Pancreas (tissue), 10 donors: ENCODE measurements around the gene HEPHL1. TPM values are rescaled to one million over a fixed set of nuclear protein-coding genes. Genes with fewer than 3 reads are reported as not detected.

Source experiments
- ATAC-seq, 4 donors: fragments of 200-7000 bp; cut with Tn5 transposase; one replicate each; pipeline versions ENCODE4 v1.8.0 to v1.9.1; 2020; ENCODE audit warnings: mild to moderate bottlenecking in 4 of 4, moderate library complexity in 4 of 4
- DNase-seq, 6 donors: peaks; one replicate each; pipeline ENCODE4 v3.0.0-alpha.2; 2020
- FAIRE-seq: peaks from 2 replicates; lab custom pipeline; 2012; peaks lifted over from hg19 to GRCh38; lab: Jason Lieb, UNC
- H3K27ac ChIP-seq, 4 donors: fragments of 200-600 bp; sonication (generic); 1 replicate in 3 of 4; 2 replicates in 1 of 4; pipeline versions ENCODE4 v1.5.0 to v1.8.0; 2020
- H3K27me3 ChIP-seq, 4 donors: fragments of 200-600 bp; one replicate each; pipeline ENCODE4 v1.8.0; 2021
- H3K36me3 ChIP-seq, 3 donors: fragments of 200-600 bp; sonication (generic) in 1 of 3; one replicate each; pipeline versions ENCODE4 v1.5.0 to v1.8.0; 2020 to 2021
- H3K4me1 ChIP-seq, 3 donors: fragments of 200-600 bp; one replicate each; pipeline ENCODE4 v1.8.0; 2021
- H3K4me3 ChIP-seq, 4 donors: fragments of 200-600 bp; sonication (generic) in 2 of 4; one replicate each; pipeline versions ENCODE4 v1.5.0 to v1.8.0; 2020 to 2021
- H3K9me3 ChIP-seq, 4 donors: fragments of 200-600 bp; one replicate each; pipeline ENCODE4 v1.8.0; 2021
- WGBS, 2 donors: extraction: QIAGEN DNeasy Blood & Tissue Kit; methylation state at CpG; one replicate each; pipeline ENCODE4 v1.1.7; 2013; 5-methylcytosine and 5-hydroxymethylcytosine counted together
- intact Hi-C, 3 donors: fragments of 100-400 bp; cut with DNase I; formaldehyde crosslinking; loops; one replicate each; pipeline versions ENCODE4 v1.11.1 to v1.14.2; 2022
- polyA plus RNA-seq, 2 donors: library from polyadenylated mRNA; stranded (reverse); fragments of 200-250 nt; gene quantifications; one replicate each; pipeline ENCODE4 v1.2.3, GENCODE V29; 2013
- total RNA-seq, 6 donors: library from RNA; stranded (reverse); fragmentation: NEBNext Ultra II Directional in 4 of 6; extraction: Animal tissue kit (Norgen Biotek cat#: 25700) in 4 of 6; gene quantifications; one replicate each; pipeline versions ENCODE4 v1.2.1 to v1.2.4, GENCODE V29; 2021 to 2023
- TF ChIP-seq, protein P1 (sequence below), 4 donors: fragments of 200-600 bp; sonication (generic) in 3 of 4; IDR thresholded peaks; one replicate each; pipeline versions ENCODE4 v1.5.0 to v1.8.0; 2021; ENCODE audit warnings: antibody characterized with exemption in 4 of 4
- donor health status: healthy with polysubstance abuse.
- donor health status: DM: no; HTN: no; CAD: no; lungs with moderate emphysema.
- donor health status: DM: no; HTN: no; CAD: no.
- donor health status: control.
- donor health status: control.
- donor health status: Bipolar disorder and iron deficiency.
- donor health status: DM: yes; HTN: yes; CAD: no.
- donor health status: DM: no; HTN: no; CAD: no.
- donor health status: DM: no; HTN: no; CAD: no.
- donor health status: DM: yes; HTN: yes; CAD: no.

Gene HEPHL1
- total and polyA plus RNA-seq, 8 donors, result not detected

DNA sequence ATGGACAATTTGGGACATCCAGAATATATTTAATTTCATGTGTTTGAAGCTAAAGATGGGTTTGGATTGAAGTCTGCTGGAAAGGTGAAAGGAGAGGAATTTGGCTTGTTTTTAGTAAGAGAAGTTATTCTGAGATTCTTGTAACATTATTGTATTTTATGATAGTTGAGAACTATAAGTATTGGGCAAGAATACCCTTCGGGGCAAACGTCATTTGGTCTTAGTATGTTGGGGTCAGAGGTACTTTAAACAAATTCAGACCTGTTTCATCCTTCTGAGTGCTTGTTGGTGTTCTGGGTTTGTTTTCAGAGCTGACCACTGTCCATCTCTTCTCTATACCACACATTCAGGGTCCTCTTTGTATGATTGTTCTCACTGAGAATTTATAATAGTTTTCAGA lies 127.0 kb downstream of the HEPHL1 start:
- no peaks in the 10 kb centered on the region for H3K36me3 ChIP-seq
- TF ChIP-seq, protein P1, sequence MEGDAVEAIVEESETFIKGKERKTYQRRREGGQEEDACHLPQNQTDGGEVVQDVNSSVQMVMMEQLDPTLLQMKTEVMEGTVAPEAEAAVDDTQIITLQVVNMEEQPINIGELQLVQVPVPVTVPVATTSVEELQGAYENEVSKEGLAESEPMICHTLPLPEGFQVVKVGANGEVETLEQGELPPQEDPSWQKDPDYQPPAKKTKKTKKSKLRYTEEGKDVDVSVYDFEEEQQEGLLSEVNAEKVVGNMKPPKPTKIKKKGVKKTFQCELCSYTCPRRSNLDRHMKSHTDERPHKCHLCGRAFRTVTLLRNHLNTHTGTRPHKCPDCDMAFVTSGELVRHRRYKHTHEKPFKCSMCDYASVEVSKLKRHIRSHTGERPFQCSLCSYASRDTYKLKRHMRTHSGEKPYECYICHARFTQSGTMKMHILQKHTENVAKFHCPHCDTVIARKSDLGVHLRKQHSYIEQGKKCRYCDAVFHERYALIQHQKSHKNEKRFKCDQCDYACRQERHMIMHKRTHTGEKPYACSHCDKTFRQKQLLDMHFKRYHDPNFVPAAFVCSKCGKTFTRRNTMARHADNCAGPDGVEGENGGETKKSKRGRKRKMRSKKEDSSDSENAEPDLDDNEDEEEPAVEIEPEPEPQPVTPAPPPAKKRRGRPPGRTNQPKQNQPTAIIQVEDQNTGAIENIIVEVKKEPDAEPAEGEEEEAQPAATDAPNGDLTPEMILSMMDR (IDR thresholded peaks at IDR 0.05), result no peak
- ATAC-seq (no peak), FAIRE-seq (no peak), DNase-seq (no peak)
- no peaks in the 10 kb centered on the region for H3K9me3 ChIP-seq
- intact Hi-C loops, result no loop called here
- no peak overlapping the region for H3K4me3 ChIP-seq
- peaks cover 6 to 38% (median 17%) of the 10 kb centered on the region in 3 donors for H3K4me1 ChIP-seq
- WGBS, 2 donors, result 78% methylated on average over 2 of the region's 2 CpGs
- no peak overlapping the region for H3K27ac ChIP-seq
- H3K27me3 ChIP-seq, result no peaks in the 10 kb centered on the region

DNA sequence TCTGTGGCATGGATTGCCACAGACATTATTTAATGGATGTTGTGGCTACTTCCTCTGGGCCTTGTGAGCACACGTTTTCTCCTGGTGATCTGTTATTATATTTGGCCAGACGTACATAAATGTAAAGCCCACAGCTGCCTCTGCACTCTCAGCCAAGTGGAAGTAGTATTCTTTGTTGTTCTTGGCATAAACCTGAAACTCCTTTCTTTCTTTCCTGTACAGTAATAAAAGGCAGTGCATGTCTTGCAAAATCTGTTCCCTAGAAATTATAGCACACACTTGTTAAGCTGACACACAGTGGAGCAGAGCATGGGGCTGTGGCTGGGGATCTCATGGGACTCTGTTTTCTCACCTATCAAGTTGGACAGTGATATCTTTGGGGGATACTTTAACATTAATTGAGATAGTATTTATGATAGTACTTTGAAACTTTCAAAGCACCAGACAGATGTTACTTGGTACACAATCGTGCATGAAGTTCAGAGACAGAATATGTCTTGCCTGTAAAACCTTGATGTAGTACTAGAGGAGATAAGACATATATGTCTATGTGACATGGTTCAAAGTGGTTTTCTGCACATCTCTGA lies 128.4 kb downstream of the HEPHL1 start:
- no peaks in the 10 kb centered on the region for H3K36me3 ChIP-seq
- 39 to 42% methylated on average over 3 of the region's 3 CpGs for WGBS, 2 donors
- no peaks in the 10 kb centered on the region for H3K9me3 ChIP-seq
- intact Hi-C loops, result no loop called here
- no peaks in the 10 kb centered on the region for H3K27me3 ChIP-seq
- H3K4me1 ChIP-seq, result peaks cover 17 to 45% (median 24%) of the 10 kb centered on the region in 3 donors
- no peak overlapping the region for H3K27ac ChIP-seq
- FAIRE-seq, result no peak
- H3K4me3 ChIP-seq, result no peak overlapping the region
- no peak for ATAC-seq
- TF ChIP-seq, protein P1 (IDR thresholded peaks at IDR 0.05), result no peak
- DNase-seq, result no peak

DNA sequence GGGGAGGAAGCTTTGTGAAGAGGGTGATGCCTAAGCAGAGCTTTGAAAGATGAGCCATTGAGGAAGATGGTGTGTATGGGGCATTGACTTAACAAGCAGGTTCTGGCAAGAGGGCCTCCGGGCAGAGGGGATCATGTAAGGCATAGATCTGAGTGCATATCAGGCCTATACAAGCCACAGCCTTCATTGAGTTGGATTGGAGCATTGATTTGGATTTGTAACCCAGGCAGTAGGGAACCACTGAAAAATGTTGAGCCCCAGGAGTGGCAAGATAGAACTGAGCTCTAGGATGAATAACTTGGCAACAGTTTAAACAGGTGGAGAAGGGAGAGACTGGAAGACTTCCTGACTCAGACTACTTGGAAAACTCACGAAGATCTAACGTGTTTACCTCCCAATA lies 128.9 kb downstream of the HEPHL1 start:
- no peak for ATAC-seq
- no peaks in the 10 kb centered on the region for H3K9me3 ChIP-seq
- intact Hi-C loops, result no loop called here
- H3K4me1 ChIP-seq, result peaks cover 17 to 45% (median 24%) of the 10 kb centered on the region in 3 donors
- WGBS, 2 donors, result 69 to 75% methylated on average over 3 of the region's 3 CpGs
- H3K27me3 ChIP-seq, result no peaks in the 10 kb centered on the region
- H3K27ac ChIP-seq, result no peak overlapping the region
- no peak for DNase-seq
- TF ChIP-seq, protein P1 (IDR thresholded peaks at IDR 0.05), result no peak
- H3K4me3 ChIP-seq, result no peak overlapping the region
- no peak for FAIRE-seq
- no peaks in the 10 kb centered on the region for H3K36me3 ChIP-seq

DNA sequence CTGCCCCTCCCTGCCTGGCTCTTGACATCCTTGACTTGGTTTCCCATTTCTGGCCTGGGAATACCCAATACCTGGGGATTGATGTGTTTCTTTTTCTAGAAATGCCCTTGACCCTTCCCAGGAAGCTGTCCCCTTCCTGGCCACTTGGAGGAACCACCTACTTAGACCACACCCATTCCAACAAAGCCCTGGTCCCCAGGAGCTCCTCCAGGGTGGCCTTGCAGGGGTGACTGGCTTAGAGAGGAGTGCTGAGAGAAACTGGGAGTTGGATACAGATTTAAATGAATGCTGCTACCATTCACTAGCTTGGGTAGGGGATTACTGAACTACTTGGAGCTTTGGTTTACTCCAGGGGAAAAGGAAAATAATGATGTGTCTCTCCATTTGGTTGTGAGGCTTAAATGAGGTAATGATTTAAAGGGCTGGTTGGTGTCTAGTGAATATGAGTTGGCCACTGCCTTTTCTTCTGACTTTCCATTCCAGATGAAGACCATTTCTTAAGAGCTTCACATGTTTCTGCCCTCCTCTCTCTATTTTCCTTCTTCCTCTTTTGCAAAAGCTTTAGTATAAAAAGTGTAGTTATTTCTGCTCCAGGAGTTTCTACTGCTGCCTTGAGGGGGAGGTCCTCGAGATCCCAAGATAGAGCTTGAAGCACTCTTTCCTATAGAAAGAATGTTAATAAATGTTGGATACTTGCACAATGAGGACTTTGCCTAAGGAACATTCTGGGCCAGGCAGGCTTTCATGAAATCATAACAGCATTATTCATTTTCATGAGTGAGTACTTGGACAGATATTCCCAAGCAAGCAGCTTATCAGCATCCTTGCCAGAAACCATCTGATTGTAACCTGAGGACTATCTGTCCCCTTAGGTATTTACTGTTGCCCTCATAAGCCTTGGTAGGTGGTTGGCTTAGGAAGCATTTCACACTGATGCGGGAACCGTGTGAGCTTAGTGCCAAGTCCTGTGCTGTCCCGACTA lies 129.8 kb downstream of the HEPHL1 start:
- no peak overlapping the region for H3K4me3 ChIP-seq
- ATAC-seq (no peak), DNase-seq (no peak), FAIRE-seq (no peak)
- TF ChIP-seq, protein P1 (IDR thresholded peaks at IDR 0.05), result no peak
- H3K4me1 ChIP-seq, result peaks cover 15 to 41% (median 17%) of the 10 kb centered on the region in 3 donors
- no peak overlapping the region for H3K27ac ChIP-seq
- intact Hi-C loops, result no loop called here
- no peaks in the 10 kb centered on the region for H3K9me3 ChIP-seq
- H3K27me3 ChIP-seq, result no peaks in the 10 kb centered on the region
- no peaks in the 10 kb centered on the region for H3K36me3 ChIP-seq
- 91% methylated on average over 4 of the region's 4 CpGs for WGBS, 2 donors
